ENCODE measurements around the gene FYB2.

The FYB2 gene

GRCh38 chr1:56834137-56834900 is 15.1 kb upstream of the FYB2 start:
- in situ Hi-C loops (cut with HindIII; ENCODE audit: low sequenced_read_pairs), result no loop called here

GRCh38 chr1:56833088-56833487 is 13.9 kb upstream of the FYB2 start:
- in situ Hi-C loops (cut with HindIII; ENCODE audit: low sequenced_read_pairs), result no loop called here

- in situ Hi-C loops (cut with HindIII; ENCODE audit: low sequenced_read_pairs), result no loop called here
Observed at GRCh38 chr1:56831871-56832693, 12.9 kb upstream of the FYB2 start.

- in situ Hi-C loops (cut with HindIII; ENCODE audit: low sequenced_read_pairs), result no loop called here
Observed at GRCh38 chr1:56830052-56830451, 10.8 kb upstream of the FYB2 start.

- in situ Hi-C loops (cut with HindIII; ENCODE audit: low sequenced_read_pairs), result no loop called here
Observed at GRCh38 chr1:56827711-56828110, 8.5 kb upstream of the FYB2 start.

- in situ Hi-C loops (cut with HindIII; ENCODE audit: low sequenced_read_pairs), result no loop called here
Observed at GRCh38 chr1:56825436-56825835, 6.2 kb upstream of the FYB2 start.

- in situ Hi-C loops (cut with HindIII; ENCODE audit: low sequenced_read_pairs), result no loop called here
Observed at GRCh38 chr1:56824938-56825337, 5.7 kb upstream of the FYB2 start.

GRCh38 chr1:56824271-56824670 is 5.1 kb upstream of the FYB2 start:
- in situ Hi-C loops (cut with HindIII; ENCODE audit: low sequenced_read_pairs), result no loop called here

GRCh38 chr1:56821462-56821797 is 2.2 kb upstream of the FYB2 start:
- in situ Hi-C loops (cut with HindIII; ENCODE audit: low sequenced_read_pairs), result no loop called here

GRCh38 chr1:56820755-56821461 is 1.7 kb upstream of the FYB2 start:
- in situ Hi-C loops (cut with HindIII; ENCODE audit: low sequenced_read_pairs), result no loop called here

GRCh38 chr1:56817716-56818463 is 1.3 kb downstream of the FYB2 start:
- in situ Hi-C loops (cut with HindIII; ENCODE audit: low sequenced_read_pairs), result no loop called here

- in situ Hi-C loops (cut with HindIII; ENCODE audit: low sequenced_read_pairs), result no loop called here
Observed at GRCh38 chr1:56816909-56817308, 2.3 kb downstream of the FYB2 start.

GRCh38 chr1:56816264-56816663 is 2.9 kb downstream of the FYB2 start:
- in situ Hi-C loops (cut with HindIII; ENCODE audit: low sequenced_read_pairs), result no loop called here

GRCh38 chr1:56814205-56814604 is 5.0 kb downstream of the FYB2 start:
- in situ Hi-C loops (cut with HindIII; ENCODE audit: low sequenced_read_pairs), result no loop called here

- in situ Hi-C loops (cut with HindIII; ENCODE audit: low sequenced_read_pairs), result no loop called here
Observed at GRCh38 chr1:56811331-56811730, 7.9 kb downstream of the FYB2 start.

- in situ Hi-C loops (cut with HindIII; ENCODE audit: low sequenced_read_pairs), result no loop called here
Observed at GRCh38 chr1:56808410-56808809, 10.8 kb downstream of the FYB2 start.

GRCh38 chr1:56806804-56807203 is 12.4 kb downstream of the FYB2 start:
- in situ Hi-C loops (cut with HindIII; ENCODE audit: low sequenced_read_pairs), result no loop called here

- in situ Hi-C loops (cut with HindIII; ENCODE audit: low sequenced_read_pairs), result no loop called here
Observed at GRCh38 chr1:56803561-56804156, 15.5 kb downstream of the FYB2 start.

- in situ Hi-C loops (cut with HindIII; ENCODE audit: low sequenced_read_pairs), result no loop called here
Observed at GRCh38 chr1:56799605-56800400, 19.4 kb downstream of the FYB2 start.

GRCh38 chr1:56798053-56798471 is 21.1 kb downstream of the FYB2 start:
- in situ Hi-C loops (cut with HindIII; ENCODE audit: low sequenced_read_pairs), result no loop called here
